Adrenal gland (tissue), 12 donors: Measurements from ENCODE around the gene SH3RF1. TPM values are rescaled to one million over a fixed set of nuclear protein-coding genes. Genes with fewer than 3 reads are reported as not detected.
A peak's percentile ranks its signal among the peaks of the same experiment; 100 is the strongest.

Source experiments
- DNase-seq, 7 donors: peaks; one replicate each; pipeline ENCODE4 v3.0.0-alpha.2; 2019 to 2020
- H3K27ac ChIP-seq, 5 donors: fragments of 200-600 bp; sonication (generic) in 4 of 5; 1 replicate in 3 of 5; 2 replicates in 2 of 5; pipeline versions ENCODE4 v1.5.1 to v1.8.0; 2016 to 2020; ENCODE audit warnings: mild to moderate bottlenecking in 1 of 5
- H3K27me3 ChIP-seq: fragments of 200-600 bp; 2 replicates; pipeline ENCODE4 v1.8.0; 2021
- H3K36me3 ChIP-seq, 2 donors: fragments of 200-600 bp; replicated peaks in 1 of 2; 1 replicate in 1 of 2; 2 replicates in 1 of 2; pipeline versions ENCODE4 v1.5.1 to v1.8.0; 2018 to 2022
- H3K4me1 ChIP-seq, 2 donors: fragments of 200-600 bp; replicated peaks in 1 of 2; 1 replicate in 1 of 2; 2 replicates in 1 of 2; pipeline versions ENCODE4 v1.5.1 to v1.8.0; 2018 to 2021
- H3K4me3 ChIP-seq, 4 donors: fragments of 200-600 bp; sonication (generic) in 3 of 4; one replicate each; pipeline ENCODE4 v1.5.1; 2016 to 2018
- H3K9me3 ChIP-seq, 3 donors: fragments of 200-600 bp; sonication (generic) in 1 of 3; replicated peaks in 1 of 3; 1 replicate in 2 of 3; 2 replicates in 1 of 3; pipeline versions ENCODE4 v1.5.1 to v1.8.0; 2016 to 2021
- CTCF ChIP-seq, 6 experiments: fragments of 450-650 bp in 4 of 6; fragments of 200-600 bp in 2 of 6; sonication (generic) in 1 of 6; IDR thresholded peaks; 1 replicate in 5 of 6; 2 replicates in 1 of 6; pipeline versions ENCODE4 v1.5.1 to v1.8.0; 2016 to 2021; ENCODE audit warnings: antibody characterized with exemption in 6 of 6, mild to moderate bottlenecking in 2 of 6, moderate library complexity in 1 of 6
- POLR2A ChIP-seq, 2 donors: fragments of 450-650 bp; IDR thresholded peaks; one replicate each; pipeline ENCODE4 v1.6.1; 2017; ENCODE audit warnings: antibody characterized with exemption in 2 of 2, mild to moderate bottlenecking in 2 of 2, moderate library complexity in 1 of 2
- WGBS, 4 donors: extraction: QIAGEN DNeasy Blood & Tissue Kit in 2 of 4; methylation state at CpG; one replicate each; pipeline versions ENCODE4 v1.1.5 to v1.1.7; 2013 to 2017; 5-methylcytosine and 5-hydroxymethylcytosine counted together
- intact Hi-C, 2 donors: fragments of 100-400 bp; cut with DNase I; formaldehyde crosslinking; loops; one replicate each; pipeline versions ENCODE4 v1.14.1 to v1.15.0; 2022 to 2023
- polyA plus RNA-seq, 3 donors: library from polyadenylated mRNA; stranded (reverse); fragments of 200-250 nt in 2 of 3; fragments of 350-450 nt in 1 of 3; fragmentation: Illumina TruSeq in 1 of 3; extraction: RNeasy Lipid Tissue Mini Kit (QIAGEN cat#74804) in 1 of 3; gene quantifications; one replicate each; pipeline ENCODE4 v1.2.3, GENCODE V29; 2013 to 2014
- total RNA-seq, 9 donors: library from RNA; depleted of rRNA in 4 of 9; stranded (reverse); fragments of >200 nt in 4 of 9; fragments of 120-200 nt in 1 of 9; fragmentation: NEBNext Ultra II Directional in 1 of 9; extraction: Animal tissue kit (Norgen Biotek cat#: 25700) in 1 of 9; gene quantifications; one replicate each; pipeline versions ENCODE4 v1.1.0 to v1.2.4, GENCODE V29; 2013 to 2023
- donor health status: healthy with polysubstance abuse.
- donor health status: Bipolar disorder and iron deficiency.
- donor health status: DM: yes; HTN: yes; CAD: no.
- donor health status: DM: no; HTN: no; CAD: no.
- donor health status: DM: no; HTN: no; CAD: no.
- donor health status: DM: yes; HTN: yes; CAD: no.

SH3RF1 gene
- total and polyA plus RNA-seq, 12 donors = 1.8 to 19.3 (median 8.6) TPM

GRCh38 chr4:169274033-169274432, 3.3 kb upstream of the SH3RF1 start:
- no peak for TF ChIP-seq CTCF (IDR thresholded peaks at IDR 0.05)
- TF ChIP-seq POLR2A (IDR thresholded peaks at IDR 0.05) = no peak
- peaks cover 11 to 16% of the 10 kb centered on the region in 2 donors for H3K4me1 ChIP-seq
- intact Hi-C loops = no loop called here
- no peaks in the 10 kb centered on the region for H3K9me3 ChIP-seq
- 81 to 88% (median 85%) methylated on average over 3 of the region's 3 CpGs for WGBS, 4 donors
- H3K27ac ChIP-seq = no peak overlapping the region
- H3K36me3 ChIP-seq = no peaks in the 10 kb centered on the region
- no peak overlapping the region for H3K4me3 ChIP-seq
- no peaks in the 10 kb centered on the region for H3K27me3 ChIP-seq
- no peak for DNase-seq

- H3K9me3 ChIP-seq = no peaks in the 10 kb centered on the region
- no peak overlapping the region for H3K4me3 ChIP-seq
- DNase-seq = no peak
- H3K27me3 ChIP-seq = no peaks in the 10 kb centered on the region
- WGBS, 4 donors = 38 to 52% (median 41%) methylated on average over 3 of the region's 3 CpGs
- H3K4me1 ChIP-seq = peaks cover 11 to 26% of the 10 kb centered on the region in 2 donors
- TF ChIP-seq CTCF (IDR thresholded peaks at IDR 0.05) = no peak
- no peak for TF ChIP-seq POLR2A (IDR thresholded peaks at IDR 0.05)
- intact Hi-C loops = no loop called here
- H3K27ac ChIP-seq = no peak overlapping the region
- no peaks in the 10 kb centered on the region for H3K36me3 ChIP-seq
Measured at GRCh38 chr4:169272265-169272886, 1.6 kb upstream of the SH3RF1 start.

GRCh38 chr4:169271692-169272007, 894 bp upstream of the SH3RF1 start:
- Histone ChIP-seq H3K27me3 (no peaks in the 10 kb centered on the region), H3K4me1 (peaks cover 11 to 31% of the 10 kb centered on the region in 2 donors), H3K9me3 (no peaks in the 10 kb centered on the region), H3K36me3 (no peaks in the 10 kb centered on the region), H3K27ac (peak overlapping the region in 2 of 5 donors; percentile 90 to 91), H3K4me3 (peak overlapping the region in 2 of 4 donors; percentile 84 to 93)
- intact Hi-C loops = no loop called here
- DNase-seq = no peak
- WGBS, 4 donors = 23 to 36% (median 29%) methylated on average over 6 to 11 of the region's 11 CpGs
- no peak for TF ChIP-seq CTCF (IDR thresholded peaks at IDR 0.05)
- TF ChIP-seq POLR2A (IDR thresholded peaks at IDR 0.05) = no peak

GRCh38 chr4:169269916-169270809, 593 bp downstream of the SH3RF1 start:
- peak; percentile 64 to 79 (median 75) for DNase-seq
- Histone ChIP-seq H3K4me3 (peak overlapping the region; percentile 51 to 98 (median 88)), H3K4me1 (peaks cover 11 to 31% of the 10 kb centered on the region in 2 donors), H3K27ac (peak overlapping the region; percentile 45 to 91 (median 80)), H3K27me3 (no peaks in the 10 kb centered on the region), H3K36me3 (no peaks in the 10 kb centered on the region), H3K9me3 (no peaks in the 10 kb centered on the region)
- peak in 2 of 6 experiments; percentile 9 to 17 for TF ChIP-seq CTCF (IDR thresholded peaks at IDR 0.05)
- TF ChIP-seq POLR2A (IDR thresholded peaks at IDR 0.05) = no peak
- intact Hi-C loops = no loop called here
- WGBS, 4 donors = 1 to 2% (median 2%) methylated on average over 19 to 62 of the region's 62 CpGs
